A673 (cell line): ENCODE data around the gene TMEM35B.

ENCODE experiments used
- CTCF ChIP-seq: fragments of 300-800, 200-600 bp; sonication (generic); conservative IDR thresholded peaks from 2 replicates; pipeline ENCODE4 v1.5.1; 2017; ENCODE audit warnings: low read depth, mild to moderate bottlenecking, antibody characterized with exemption, low read length, moderate library complexity, mixed read lengths
- EZH2 ChIP-seq: fragments of 200-600 bp; sonication (generic); IDR thresholded peaks from 2 replicates; pipeline ENCODE4 v1.6.1; 2017; ENCODE audit warnings: borderline replicate concordance, low read depth, mild to moderate bottlenecking, mixed read lengths, antibody characterized with exemption, low read length; ENCODE audit not compliant: poor library complexity, severe bottlenecking

- TF ChIP-seq EZH2 (no peak), CTCF (no peak)
Measured at GRCh38 chr1:35032384-35032739, 47.2 kb upstream of the TMEM35B start.
